ENCODE measurements around the gene SEC22B. TPM values are rescaled to one million over a fixed set of nuclear protein-coding genes. Genes with fewer than 3 reads are reported as not detected.
"Not testable (repeated sequence)": the region's sequence is repeated elsewhere in the genome, so short reads cannot be mapped to it uniquely, and the experiment has no call there.

Gene SEC22B
- total and polyA plus RNA-seq, 2 of the 13 experiments (the other 11 are each of a cell fraction or from before 2014, with no cell fraction given) = 14.2 to 29.1 TPM

GRCh38 chr1:120112212-120112611 lies 64.1 kb downstream of the SEC22B start:
- H3K27me3 ChIP-seq (ENCODE audit: control insufficient read depth in 1 of 2, insufficient read depth in 2 of 2, low read length in 2 of 2); H3K27ac ChIP-seq (ENCODE audit: extremely low read length, insufficient read depth, low read length); FAIRE-seq; intact Hi-C loops (cut with micrococcal nuclease; ENCODE audit: unreplicated experiment); H3K9ac ChIP-seq (ENCODE audit: insufficient read depth, low read depth, low read length); H3K9me3 ChIP-seq (ENCODE audit: low read length); H3K4me3 ChIP-seq (replicated peaks in 1 of 3; ENCODE audit: insufficient read depth in 1 of 3, low read depth in 2 of 3, low read length in 3 of 3); H4K20me1 ChIP-seq (ENCODE audit: insufficient read depth, low read length); H2AFZ ChIP-seq (ENCODE audit: low read length); in situ Hi-C loops (cut with HindIII; ENCODE audit: extremely low pct_ligation_motif_present, low pct_unique_long_range_greater_than_20kb); BruUV-seq (replicated peaks); DNase-seq (ENCODE audit: low spot score); CTCF ChIA-PET (ENCODE audit: low intra/inter-chr PET ratio, low total read pairs); H3K4me2 ChIP-seq (ENCODE audit: low read depth, low read length); POLR2A ChIA-PET; H3K36me3 ChIP-seq (replicated peaks in 1 of 2; ENCODE audit: control insufficient read depth in 1 of 2, insufficient read depth in 2 of 2, low read length in 2 of 2); H3K79me2 ChIP-seq (ENCODE audit: insufficient read depth, low read length); H3K4me1 ChIP-seq (ENCODE audit: insufficient read depth, low read length); ATAC-seq: not testable (repeated sequence)
- WGBS (ENCODE audit: low lambda C conversion rate) = 79% methylated on average over 5 of the region's 5 CpGs

DNA sequence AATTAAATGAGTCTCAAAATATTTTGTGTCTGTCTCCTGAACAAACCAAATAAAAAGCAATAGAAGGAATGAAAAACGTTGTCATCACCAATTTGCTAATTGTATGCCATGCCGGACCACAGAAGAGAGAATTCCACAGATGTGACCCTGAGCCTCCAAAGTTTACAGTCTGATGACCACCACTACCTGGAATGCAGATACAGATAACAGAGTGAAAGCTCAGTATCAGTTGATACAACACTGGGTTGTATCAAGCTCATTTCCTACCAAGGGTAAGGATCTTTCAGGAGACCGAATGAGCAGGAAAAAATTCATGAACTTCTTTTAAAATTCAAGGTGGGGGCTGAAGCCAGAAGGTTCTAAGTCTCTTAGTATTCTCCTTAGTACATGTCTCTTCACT lies 64.5 kb downstream of the SEC22B start:
- CTCF ChIA-PET (ENCODE audit: low intra/inter-chr PET ratio, low total read pairs); H3K27me3 ChIP-seq (ENCODE audit: control insufficient read depth in 1 of 2, insufficient read depth in 2 of 2, low read length in 2 of 2); H4K20me1 ChIP-seq (ENCODE audit: insufficient read depth, low read length); H3K9ac ChIP-seq (ENCODE audit: insufficient read depth, low read depth, low read length); POLR2A ChIA-PET; intact Hi-C loops (cut with micrococcal nuclease; ENCODE audit: unreplicated experiment); H3K4me3 ChIP-seq (replicated peaks in 1 of 3; ENCODE audit: insufficient read depth in 1 of 3, low read depth in 2 of 3, low read length in 3 of 3); H3K9me3 ChIP-seq (ENCODE audit: low read length); H3K4me2 ChIP-seq (ENCODE audit: low read depth, low read length); DNase-seq (ENCODE audit: low spot score); H3K79me2 ChIP-seq (ENCODE audit: insufficient read depth, low read length); BruUV-seq (replicated peaks); H3K36me3 ChIP-seq (replicated peaks in 1 of 2; ENCODE audit: control insufficient read depth in 1 of 2, insufficient read depth in 2 of 2, low read length in 2 of 2); H3K27ac ChIP-seq (ENCODE audit: extremely low read length, insufficient read depth, low read length); H2AFZ ChIP-seq (ENCODE audit: low read length); H3K4me1 ChIP-seq (ENCODE audit: insufficient read depth, low read length); in situ Hi-C loops (cut with HindIII; ENCODE audit: extremely low pct_ligation_motif_present, low pct_unique_long_range_greater_than_20kb): not testable (repeated sequence)
- ATAC-seq = peak; percentile 93
- peak; percentile 77 for FAIRE-seq
- WGBS (ENCODE audit: low lambda C conversion rate) = no CpG with 5 or more reads among the region's 3 CpGs

DNA sequence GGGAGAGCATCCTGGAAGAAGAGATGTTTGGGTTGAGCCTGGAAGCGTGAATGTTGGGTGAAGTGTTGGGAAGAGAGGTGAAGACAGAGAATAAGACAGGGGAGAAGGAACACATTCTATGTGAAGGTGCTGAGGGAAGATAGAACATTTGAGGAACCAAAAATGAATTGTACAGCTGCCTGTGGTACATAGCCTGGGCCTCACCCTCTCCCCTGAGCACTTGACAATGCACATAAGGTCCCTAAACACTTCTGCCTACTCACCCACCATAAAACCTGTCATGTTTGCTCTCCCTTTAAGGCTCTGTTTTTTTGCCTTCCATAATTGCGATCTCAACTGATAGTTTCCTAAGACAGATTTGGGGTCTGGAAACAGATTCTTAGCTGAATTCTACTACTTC lies 65.3 kb downstream of the SEC22B start:
- intact Hi-C loops (cut with micrococcal nuclease; ENCODE audit: unreplicated experiment); H2AFZ ChIP-seq (ENCODE audit: low read length); POLR2A ChIA-PET; H3K4me1 ChIP-seq (ENCODE audit: insufficient read depth, low read length); H3K9me3 ChIP-seq (ENCODE audit: low read length); DNase-seq (ENCODE audit: low spot score); H3K4me3 ChIP-seq (replicated peaks in 1 of 3; ENCODE audit: insufficient read depth in 1 of 3, low read depth in 2 of 3, low read length in 3 of 3); H3K27ac ChIP-seq (ENCODE audit: extremely low read length, insufficient read depth, low read length); H3K4me2 ChIP-seq (ENCODE audit: low read depth, low read length); H3K27me3 ChIP-seq (ENCODE audit: control insufficient read depth in 1 of 2, insufficient read depth in 2 of 2, low read length in 2 of 2); H3K9ac ChIP-seq (ENCODE audit: insufficient read depth, low read depth, low read length); in situ Hi-C loops (cut with HindIII; ENCODE audit: extremely low pct_ligation_motif_present, low pct_unique_long_range_greater_than_20kb); BruUV-seq (replicated peaks); CTCF ChIA-PET (ENCODE audit: low intra/inter-chr PET ratio, low total read pairs); H3K36me3 ChIP-seq (replicated peaks in 1 of 2; ENCODE audit: control insufficient read depth in 1 of 2, insufficient read depth in 2 of 2, low read length in 2 of 2); H4K20me1 ChIP-seq (ENCODE audit: insufficient read depth, low read length); ATAC-seq; H3K79me2 ChIP-seq (ENCODE audit: insufficient read depth, low read length): not testable (repeated sequence)
- FAIRE-seq = peak; percentile 40
- 9% methylated on average over 1 of the region's 2 CpGs for WGBS (ENCODE audit: low lambda C conversion rate)

GRCh38 chr1:120109656-120110055 lies 66.7 kb downstream of the SEC22B start:
- FAIRE-seq; POLR2A ChIA-PET; H3K4me3 ChIP-seq (replicated peaks in 1 of 3; ENCODE audit: insufficient read depth in 1 of 3, low read depth in 2 of 3, low read length in 3 of 3); H3K79me2 ChIP-seq (ENCODE audit: insufficient read depth, low read length); H3K27me3 ChIP-seq (ENCODE audit: control insufficient read depth in 1 of 2, insufficient read depth in 2 of 2, low read length in 2 of 2); DNase-seq (ENCODE audit: low spot score); H4K20me1 ChIP-seq (ENCODE audit: insufficient read depth, low read length); H3K4me2 ChIP-seq (ENCODE audit: low read depth, low read length); H3K27ac ChIP-seq (ENCODE audit: extremely low read length, insufficient read depth, low read length); H2AFZ ChIP-seq (ENCODE audit: low read length); in situ Hi-C loops (cut with HindIII; ENCODE audit: extremely low pct_ligation_motif_present, low pct_unique_long_range_greater_than_20kb); intact Hi-C loops (cut with micrococcal nuclease; ENCODE audit: unreplicated experiment); H3K9ac ChIP-seq (ENCODE audit: insufficient read depth, low read depth, low read length); H3K4me1 ChIP-seq (ENCODE audit: insufficient read depth, low read length); CTCF ChIA-PET (ENCODE audit: low intra/inter-chr PET ratio, low total read pairs); BruUV-seq (replicated peaks); ATAC-seq; H3K36me3 ChIP-seq (replicated peaks in 1 of 2; ENCODE audit: control insufficient read depth in 1 of 2, insufficient read depth in 2 of 2, low read length in 2 of 2); H3K9me3 ChIP-seq (ENCODE audit: low read length): not testable (repeated sequence)
- WGBS (ENCODE audit: low lambda C conversion rate) = 61% methylated on average over 7 of the region's 9 CpGs
